HCEC 1CT (cell line): ENCODE measurements around the gene EYS.
A peak's percentile ranks its signal among the peaks of the same experiment; 100 is the strongest.
"Not testable (repeated sequence)": the region's sequence is repeated elsewhere in the genome, so short reads cannot be mapped to it uniquely, and the experiment has no call there.

Experiments used
- DNase-seq: peaks from one replicate; pipeline ENCODE4 v3.0.0-alpha.2; 2017

EYS gene

DNA sequence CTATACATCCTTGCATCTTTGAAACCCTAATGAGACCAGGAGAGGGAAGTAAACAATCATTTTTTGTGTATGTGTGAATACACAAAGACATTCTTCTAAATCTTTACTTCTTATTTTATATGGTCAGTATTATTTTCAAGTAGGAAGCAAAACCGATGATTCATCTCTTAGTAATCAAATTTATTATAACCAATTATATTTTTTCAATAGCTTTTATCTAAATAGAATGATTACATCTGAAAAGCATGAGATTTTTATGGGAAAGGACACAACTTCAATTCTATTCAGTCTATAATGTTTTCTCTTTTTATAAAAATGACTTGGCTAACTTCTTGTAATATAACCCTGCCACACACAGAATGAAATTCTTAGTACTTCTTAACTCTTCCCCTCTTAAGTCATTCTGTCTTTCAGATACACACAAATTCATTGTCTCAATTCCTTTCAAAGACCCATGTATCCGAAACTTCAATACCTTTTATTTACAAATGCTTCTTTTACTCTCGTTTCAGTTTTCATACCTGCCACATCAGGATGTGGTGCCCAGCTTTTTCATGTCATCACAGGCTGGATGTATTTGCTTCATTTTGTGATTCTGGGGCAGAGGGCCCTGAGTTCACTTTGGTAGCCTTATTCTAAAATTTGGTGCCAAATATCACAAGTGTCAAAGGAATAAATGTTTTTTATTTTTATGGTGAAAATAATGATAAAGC, 1844.4 kb downstream of the EYS start:
- DNase-seq = peak; percentile 63

DNA sequence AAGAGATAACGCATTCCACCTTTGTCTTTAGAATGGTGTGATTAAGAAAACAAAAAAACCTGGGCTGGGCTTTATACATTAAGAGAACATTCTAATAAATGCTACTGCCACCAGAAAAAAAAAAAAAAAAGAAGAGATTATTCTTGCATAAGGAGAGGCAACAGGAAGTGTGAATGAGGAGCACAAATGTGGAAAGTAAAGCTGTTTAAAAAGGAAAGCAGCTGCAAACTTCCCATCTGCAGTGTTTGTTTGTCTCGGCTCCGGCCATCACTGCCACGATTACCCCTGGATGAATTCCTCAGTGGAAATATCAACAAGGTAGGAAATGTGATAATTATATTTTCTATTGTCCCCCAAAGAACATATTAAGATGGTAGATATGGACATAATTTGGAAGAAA, 1847.5 kb downstream of the EYS start:
- no peak for DNase-seq

DNA sequence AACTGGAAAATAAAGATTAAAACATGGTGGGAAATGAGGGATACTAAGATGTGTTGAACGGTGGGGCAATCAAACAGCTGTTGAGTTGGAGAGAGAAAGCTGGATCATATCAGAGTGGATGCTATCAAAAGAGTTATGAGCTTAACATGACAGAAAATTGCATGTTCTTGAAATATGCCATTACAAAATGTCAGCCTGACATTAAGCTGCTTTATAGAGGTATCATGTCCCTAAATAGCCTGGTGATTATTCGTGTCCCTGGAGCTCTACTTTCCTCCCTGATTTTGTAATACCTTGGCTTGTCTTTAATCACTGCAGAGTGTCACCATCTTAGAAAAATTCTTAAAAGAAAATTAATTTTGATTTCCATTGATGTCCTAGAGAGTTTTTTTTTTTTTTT, 1848.3 kb downstream of the EYS start:
- no peak for DNase-seq

DNA sequence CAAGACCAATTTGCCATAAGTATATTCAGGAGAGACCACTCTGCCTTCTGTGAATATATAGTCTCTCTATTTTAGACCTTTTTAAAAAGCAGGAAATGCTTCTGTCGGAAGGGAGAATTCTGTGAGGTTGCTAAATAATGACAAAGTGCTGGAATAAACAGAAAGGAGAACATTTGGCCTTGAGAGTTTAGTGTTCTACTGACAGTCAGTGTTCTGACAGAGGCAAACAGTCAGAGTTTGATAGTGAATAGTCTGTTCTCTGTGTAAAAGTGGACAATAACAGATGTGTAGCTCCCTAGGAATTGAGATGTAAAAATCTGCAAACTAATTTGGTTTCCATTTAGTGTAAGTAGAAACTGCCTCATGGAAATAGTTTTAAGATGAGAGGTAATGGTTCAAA, 1850.8 kb downstream of the EYS start:
- no peak for DNase-seq

DNA sequence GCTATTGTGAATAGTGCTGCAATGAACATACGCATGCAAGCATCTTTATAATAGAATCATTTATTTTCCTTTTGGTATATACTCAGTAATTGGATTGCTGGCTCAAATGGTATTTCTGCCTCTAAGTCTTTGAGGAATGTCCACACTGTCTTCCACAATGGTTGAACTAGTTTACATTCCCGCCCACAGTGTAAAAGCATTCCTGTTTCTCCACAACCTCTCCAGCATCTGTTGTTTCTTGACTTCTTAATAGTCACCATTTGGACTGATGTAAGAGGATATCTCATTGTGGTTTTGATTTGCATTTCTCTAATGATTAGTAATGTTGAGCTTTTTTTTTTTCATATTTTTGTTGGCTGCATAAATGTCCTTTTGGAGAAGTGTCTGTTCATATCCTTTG, 1862.7 kb downstream of the EYS start:
- peak; percentile 90 for DNase-seq

DNA sequence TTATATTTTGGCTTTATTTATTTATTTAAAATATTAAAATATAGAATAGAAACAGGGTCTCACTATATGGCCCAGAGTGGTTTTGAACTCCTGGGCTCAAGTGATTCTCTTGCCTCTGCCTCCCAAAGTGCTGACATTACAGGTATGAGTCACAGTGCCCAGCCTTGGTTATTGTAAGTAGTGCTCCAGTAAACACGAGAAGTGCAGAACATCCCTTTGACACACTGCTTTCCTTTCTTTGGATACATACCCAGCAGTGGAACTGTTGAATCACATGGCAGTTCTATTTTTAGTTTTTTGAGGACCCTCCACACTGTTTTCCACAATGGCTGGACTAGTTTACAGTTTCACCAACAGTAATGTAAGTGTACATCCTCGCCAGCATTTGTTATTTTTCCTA, 1867.5 kb downstream of the EYS start:
- peak; percentile 50 for DNase-seq

DNA sequence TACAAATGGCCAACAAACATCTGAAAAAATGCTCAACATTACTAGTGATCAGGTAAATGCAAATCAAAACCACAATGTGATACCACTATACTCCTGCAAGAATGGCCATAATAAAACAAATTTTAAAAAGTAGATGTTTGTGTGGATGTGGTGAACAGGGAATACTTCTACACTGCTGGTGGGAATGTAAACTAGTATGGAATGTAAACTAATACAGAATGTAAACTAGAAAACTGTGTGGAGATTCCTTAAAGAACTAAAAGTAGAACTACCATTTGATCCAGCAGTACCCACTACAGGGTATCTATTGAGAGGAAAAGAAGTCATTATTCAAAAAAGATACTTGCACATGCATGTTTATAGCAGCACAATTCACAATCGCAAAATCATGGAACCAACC, 1878.3 kb downstream of the EYS start:
- DNase-seq = not testable (repeated sequence)

DNA sequence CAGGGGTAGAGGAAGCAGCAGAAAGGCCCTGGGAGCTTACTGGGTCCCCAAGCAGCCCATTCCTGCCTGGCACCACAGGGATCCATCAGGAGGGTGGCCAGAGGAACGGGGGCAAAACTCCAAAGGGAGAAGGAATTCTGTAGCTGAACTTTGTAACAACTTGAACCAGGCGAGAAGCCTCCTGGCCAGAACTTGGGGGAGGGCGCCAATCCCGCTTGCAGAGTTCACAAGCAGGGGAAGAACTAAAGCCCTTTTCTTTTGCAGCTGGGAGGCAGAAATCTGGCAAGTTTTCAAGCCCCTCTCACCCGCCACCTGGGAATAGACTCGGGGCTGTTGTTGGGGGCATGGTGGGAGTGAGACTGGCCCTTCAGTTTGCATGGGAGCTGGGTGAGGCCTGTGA, 1882.3 kb downstream of the EYS start:
- DNase-seq = no peak

DNA sequence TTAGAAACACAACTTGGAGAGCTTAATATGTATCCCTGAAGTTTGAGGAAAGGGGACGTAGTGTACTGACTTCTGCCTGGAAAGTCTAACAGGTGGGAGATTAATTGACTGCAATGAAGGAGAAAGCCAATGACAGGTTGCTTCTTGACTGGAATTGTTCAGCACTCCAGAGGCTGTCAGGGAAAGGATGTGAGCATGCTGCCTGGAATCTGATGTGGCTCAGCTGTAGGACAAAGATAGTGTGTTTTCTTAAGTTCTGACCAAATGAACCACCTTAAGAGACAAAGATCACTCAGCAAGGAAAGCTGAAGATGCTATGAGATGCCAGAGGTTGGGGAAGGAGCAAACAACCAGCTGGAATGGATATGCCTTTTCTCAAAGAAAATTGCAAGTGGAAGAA, 1885.6 kb downstream of the EYS start:
- DNase-seq = peak; percentile 49

DNA sequence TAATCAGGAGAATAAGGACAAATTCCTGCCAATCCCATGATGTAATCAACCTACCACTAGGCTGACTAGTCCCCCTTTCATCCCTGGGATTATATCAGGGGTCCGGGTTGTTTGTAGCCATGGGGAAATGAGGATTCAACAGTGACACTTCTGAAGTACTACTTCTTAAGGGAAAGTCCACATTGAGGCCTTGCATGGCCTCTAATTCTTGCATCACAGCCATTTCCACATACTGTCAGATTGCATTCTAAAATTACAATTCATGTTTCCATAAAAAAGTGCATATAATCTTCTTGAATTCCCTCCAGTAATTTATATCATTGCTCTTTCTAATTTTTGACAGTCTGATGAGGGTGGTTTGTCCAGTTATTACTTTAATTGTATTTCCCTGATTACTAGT, 1887.2 kb downstream of the EYS start:
- DNase-seq = peak; percentile 34

DNA sequence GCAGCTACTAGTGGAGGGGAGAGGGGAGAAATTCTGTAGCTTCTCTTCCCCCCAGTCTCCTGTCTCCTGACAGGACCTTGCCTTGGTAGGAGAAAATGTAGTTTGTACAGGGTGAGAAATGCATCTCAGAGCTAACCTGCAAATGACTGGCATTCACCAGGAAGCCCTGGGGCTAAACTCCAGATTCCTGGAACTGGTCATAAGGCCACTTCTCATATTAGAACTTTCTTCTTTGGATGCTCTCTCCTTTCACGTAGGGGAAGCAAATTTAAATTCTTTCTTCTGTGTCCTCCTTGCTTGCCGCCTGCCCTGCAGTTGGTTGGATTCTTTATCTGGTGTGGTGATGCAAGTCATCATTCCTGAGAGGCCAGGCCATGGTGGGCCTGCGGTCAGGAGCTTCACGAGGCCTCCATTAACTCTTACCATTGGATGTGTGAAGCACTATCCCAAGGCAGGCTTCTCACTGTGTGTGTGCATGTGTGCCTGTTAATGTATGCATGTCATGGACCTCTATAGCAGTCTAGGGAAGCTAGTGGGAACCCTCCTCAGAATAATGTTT, 1889.5 kb downstream of the EYS start:
- no peak for DNase-seq

DNA sequence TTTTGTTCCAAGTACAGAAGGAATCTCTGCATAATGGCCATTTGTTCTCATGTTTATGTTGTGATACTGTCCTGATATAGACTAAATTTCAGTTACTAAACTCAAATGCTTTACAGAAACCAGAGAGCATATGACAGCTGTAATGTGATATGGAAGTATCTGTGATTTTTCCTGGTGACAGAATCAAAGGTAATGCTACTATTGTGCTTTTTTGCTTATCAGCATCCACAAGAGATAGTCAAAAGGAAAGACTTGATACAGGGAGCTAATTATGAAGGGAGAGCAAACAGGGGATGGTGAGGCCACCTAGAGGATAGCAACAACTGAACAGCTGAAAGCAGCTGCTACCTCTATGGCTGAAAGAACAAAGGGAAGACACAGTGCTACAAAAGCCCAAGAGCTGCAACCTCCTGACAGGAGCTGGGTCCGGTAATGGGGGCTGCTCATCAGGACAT, 1890.0 kb downstream of the EYS start:
- peak; percentile 57 for DNase-seq

DNA sequence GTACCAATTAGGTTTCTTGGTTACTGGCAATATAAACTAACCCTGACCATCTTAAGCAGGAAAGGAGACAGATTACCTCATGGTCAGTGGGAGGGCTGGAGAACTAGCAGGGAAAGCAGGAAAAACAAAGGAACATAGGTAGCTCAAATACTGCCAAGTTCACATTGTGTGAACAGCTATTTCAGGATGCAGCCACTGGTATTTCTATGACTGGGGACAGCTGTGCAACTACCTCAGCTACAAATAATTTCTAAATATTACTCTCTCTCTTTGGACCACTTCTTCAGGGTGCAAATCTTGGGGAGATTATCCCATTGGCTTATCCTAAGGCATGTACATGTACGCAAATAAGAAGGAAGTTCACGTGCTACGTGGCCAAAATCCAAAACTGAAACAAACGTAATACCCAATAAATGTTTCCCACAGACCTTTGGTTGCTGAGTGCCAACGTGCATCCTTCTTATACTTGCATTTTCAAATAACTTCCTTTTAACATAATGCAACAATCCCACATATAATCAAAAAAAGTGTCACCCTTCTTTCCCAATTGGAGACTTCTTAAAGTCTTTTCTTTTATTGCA, 1890.5 kb downstream of the EYS start:
- DNase-seq = no peak

DNA sequence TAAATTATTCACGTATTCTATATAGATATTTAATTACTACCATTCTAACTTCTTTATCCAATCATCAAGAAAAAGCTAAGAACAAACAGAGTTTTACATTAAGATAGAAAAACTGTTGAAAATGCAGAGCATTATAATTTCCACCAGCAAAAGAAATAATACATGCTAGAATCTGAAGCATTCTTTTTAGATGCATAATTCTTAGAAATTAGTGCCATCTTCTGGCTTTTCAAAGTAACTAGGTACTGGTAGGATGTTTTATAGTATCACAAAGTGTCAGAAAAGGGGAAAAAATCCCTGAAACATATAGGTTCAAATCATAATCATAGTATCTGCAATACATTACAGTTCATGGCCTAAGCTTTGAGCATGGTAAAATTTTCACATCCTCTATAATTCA, 1892.6 kb downstream of the EYS start:
- DNase-seq = no peak

DNA sequence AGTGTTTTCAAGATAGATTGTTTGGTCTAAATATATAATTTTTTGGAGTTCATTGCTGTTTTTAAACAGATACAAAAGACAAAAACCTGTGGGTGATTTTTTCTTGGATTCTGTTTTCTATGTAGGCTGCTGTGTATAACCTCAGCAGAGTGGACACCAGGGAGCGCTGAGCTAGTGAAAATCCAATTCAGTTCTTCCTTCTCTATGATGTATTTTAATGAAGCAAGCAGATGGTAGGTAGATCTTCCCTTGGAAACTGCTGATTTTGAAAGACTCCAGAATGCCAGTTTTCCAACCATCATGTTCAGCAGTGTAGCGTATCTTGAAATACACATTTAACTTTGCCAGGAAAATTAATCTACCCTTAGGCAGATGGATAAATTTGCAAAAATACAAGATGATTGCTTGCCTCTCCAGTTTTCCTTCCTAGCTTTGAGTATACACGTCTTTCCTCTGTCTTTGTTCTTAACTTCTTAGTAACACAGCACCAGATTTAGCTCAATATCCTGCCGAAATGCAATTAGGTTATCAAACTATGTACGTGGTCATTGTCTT, 1893.4 kb downstream of the EYS start:
- peak; percentile 12 for DNase-seq

DNA sequence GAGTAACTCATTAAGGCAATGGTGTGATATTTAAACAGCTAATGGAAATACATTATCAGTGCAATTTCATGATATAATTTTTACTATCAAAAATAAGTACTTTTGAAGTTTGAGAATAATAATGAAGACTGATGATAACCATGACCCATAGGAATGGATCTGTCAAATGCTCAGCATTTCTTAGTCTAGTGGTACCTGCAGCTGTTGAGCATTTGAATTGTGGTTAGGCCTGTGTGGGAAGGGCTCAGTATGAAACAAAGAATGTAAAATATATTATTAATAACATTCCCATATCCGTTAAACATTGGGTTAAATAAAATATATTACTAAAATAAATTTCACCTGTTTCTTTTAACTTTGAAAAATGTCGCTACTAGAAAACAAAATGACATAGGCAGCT, 1898.5 kb downstream of the EYS start:
- DNase-seq = no peak

DNA sequence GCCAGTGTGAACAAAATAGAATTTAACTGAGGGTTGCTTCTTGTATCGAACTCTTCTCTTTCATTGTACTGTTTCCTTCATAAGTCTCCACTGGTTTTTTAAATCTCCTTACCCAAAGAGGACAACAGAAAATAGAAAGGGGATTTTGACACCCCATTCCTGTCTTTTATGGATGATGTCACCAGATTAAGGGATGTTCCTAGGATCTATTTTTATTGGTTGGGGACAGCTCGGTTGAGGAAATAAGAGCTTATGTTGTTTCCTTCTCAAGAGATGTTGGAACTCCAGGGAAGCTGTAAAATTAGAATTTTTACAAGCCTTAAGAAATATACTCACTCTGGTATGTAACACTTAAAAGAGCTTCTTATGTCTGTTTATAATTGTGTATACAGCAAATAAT, 1900.0 kb downstream of the EYS start:
- DNase-seq = peak; percentile 32

DNA sequence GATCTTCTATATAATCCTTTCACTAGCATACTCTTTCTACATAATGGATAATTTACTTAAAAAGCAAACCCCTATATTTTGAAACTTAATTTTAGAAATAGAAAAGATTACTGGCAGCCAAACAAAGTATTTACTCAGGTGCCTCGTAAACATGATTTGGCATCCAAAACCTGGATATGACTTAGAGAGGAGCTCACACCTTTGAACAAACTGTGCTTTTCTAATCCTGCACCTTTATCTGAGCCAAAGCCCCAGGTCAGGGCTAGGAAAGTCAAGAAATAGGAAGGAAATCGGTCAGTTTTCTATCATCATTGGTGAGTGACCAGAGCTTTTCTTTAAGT, 1900.5 kb downstream of the EYS start:
- no peak for DNase-seq

DNA sequence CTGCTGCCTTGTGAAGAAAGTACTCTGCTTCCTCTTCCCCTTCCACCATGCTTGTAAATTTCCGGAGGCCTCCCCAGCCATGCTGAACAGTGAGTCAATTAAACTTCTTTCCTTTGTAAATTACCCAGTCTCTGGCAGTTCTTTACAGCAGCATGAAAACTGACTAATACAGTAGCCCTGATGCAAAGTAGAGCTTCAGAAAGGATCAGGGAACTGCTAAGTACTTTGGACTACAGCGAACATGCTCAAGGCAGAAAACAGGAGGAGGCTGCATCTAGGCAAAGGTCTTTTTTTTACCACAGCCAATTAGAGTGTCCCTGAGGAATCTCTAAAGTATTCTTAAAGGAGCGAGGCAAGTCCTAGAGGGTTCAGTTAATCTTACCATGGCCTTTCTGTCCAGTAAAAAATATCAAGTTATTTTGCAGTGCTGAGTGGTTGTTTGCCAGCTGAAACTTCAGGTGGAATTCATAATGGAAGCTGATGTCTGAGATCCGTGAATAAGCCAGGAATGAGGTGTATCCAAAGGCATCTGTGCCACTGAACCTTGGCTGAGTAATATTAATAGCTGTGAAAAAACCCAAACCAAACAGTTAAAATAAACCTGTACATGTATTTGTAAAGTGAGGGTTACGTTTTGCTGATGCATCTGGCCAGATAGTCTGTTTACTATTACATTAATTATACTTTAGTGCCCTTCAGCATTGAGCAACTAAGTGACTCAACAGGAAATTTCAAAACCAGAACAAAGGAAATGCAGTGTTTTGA, 1901.0 kb downstream of the EYS start:
- peak; percentile 95 for DNase-seq

DNA sequence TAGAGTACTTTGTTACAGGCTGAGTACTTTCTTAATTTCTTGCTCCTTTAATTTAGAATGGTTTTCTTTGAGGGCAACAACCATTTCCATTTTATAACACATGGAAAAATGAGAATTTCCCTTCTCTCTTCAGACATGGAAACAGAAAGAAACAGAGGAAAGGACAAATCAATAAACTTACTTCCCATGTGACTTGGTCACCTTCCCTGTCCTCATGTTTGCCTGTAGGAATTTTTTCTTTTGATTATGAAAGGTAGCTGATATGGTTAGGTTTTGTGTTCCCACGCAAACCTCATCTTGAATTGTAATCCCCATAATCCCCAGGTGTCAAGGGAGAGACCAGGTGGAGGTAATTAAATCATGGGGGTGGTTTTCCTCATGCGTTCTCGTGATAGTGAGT, 1901.7 kb downstream of the EYS start:
- DNase-seq = no peak

DNA sequence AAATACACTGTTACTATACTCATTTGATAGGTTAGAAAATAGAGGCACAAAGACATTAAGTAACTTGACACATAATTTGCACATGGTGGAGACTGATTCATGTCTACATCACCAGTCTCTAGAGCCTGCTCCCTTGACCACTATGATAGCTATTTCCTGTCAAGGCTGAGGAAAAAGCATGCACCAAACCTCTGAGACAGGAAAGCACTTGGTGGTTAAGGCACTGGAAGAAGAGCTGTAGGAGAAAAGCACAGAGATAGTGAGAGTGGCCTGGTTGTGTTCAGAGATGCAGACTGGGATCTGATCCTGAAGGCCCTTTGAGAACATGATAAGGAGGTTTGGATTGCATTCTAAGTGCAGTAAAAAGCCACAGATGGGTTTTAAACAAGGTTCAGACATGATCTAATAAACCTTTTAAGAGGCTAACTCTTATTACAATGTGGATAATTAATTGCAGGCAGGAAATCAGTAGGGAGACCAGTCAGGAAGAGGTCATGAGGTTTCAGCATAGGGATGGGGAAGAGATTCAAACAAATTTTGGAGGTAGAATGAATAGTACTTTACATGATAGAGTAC, 1902.6 kb downstream of the EYS start:
- DNase-seq = peak; percentile 98

DNA sequence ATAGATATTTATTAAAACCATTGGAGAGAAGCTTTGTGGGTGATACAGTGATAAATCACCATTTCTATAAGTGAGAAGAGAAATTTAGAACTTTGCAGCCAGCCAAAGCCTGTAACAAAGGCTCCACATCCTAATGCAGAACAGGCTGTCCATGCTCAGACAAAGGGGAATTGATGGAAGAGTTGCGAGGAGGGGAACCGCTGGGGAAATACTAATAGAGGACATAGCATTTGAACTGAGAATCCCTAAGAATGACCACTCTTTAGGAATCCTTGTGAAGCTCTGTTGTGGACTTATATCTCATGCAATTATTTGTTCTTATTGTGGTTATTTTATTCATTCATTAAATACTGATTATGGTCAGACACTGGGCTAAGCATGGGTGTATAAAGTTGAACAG, 1903.7 kb downstream of the EYS start:
- no peak for DNase-seq

DNA sequence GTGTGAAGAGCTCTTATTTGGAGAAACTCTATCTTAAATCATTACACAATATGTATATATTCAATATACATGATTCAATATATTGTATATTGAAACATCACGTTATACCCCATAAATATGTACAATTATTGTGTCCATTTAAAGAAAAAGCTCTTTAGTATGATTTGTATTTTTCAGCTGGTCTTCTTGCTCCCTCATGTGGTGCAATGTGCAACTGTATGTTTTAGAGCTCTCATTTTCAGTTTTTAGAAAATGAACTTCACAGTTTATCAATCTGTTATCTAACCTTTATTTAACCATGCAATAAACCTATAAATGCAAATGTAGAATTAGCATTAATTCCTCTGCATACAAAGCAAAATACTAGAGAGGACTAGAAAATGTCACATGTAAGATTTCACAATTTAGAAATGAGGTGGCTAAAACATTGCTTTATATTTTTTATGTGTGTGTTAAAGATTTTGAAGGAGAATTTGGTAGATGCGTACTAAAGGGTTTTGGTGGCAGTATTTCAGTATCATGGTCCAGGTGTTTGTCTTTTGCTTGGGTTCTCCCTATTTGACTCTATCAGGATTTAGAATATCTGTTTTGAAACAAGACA, 1904.3 kb downstream of the EYS start:
- DNase-seq = peak; percentile 42
